SK-N-SH (cell line): ENCODE measurements around the gene SPRYD3. TPM values are rescaled to one million over a fixed set of nuclear protein-coding genes. Genes with fewer than 3 reads are reported as not detected.
A peak's percentile ranks its signal among the peaks of the same experiment; 100 is the strongest.

Source experiments
- CTCF ChIA-PET: fragments of 300-600, 350-600 bp; formaldehyde crosslinking; extraction: SDS; loops from one replicate; lab custom pipeline; 2021; lab: Yijun Ruan, JAX
- POLR2A ChIA-PET: fragments of 350-600 bp; sonication (Branson Sonifier 250); formaldehyde crosslinking; extraction: SDS; loops from one replicate; lab custom pipeline; 2020; ENCODE audit warnings: antibody characterized with exemption, inconsistent platforms; lab: Yijun Ruan, JAX
- DNase-seq: peaks from one replicate; pipeline ENCODE4 v3.0.0; 2012
- H2AFZ ChIP-seq: fragments of 200-600 bp; sonication (generic); 2 replicates; pipeline ENCODE4 v1.8.1; 2016; ENCODE audit warnings: antibody characterized with exemption, mild to moderate bottlenecking, low read depth
- H3F3A ChIP-seq: fragments of 200-600 bp; sonication (generic); replicated peaks from 2 replicates; pipeline ENCODE3; 2016; ENCODE audit warnings: antibody characterized with exemption, mild to moderate bottlenecking; ENCODE audit not compliant: insufficient read depth
- H3K27ac ChIP-seq, 2 experiments: fragments of 200-500 bp in 1 of 2; fragments of 200-600 bp in 1 of 2; sonication (Bioruptor generic) in 1 of 2; sonication (generic), shearing (Covaris generic) in 1 of 2; 2 replicates each; pipeline versions ENCODE4 v1.5.1 to v1.6.1; 2014 to 2016; ENCODE audit warnings: low read depth in 2 of 2, inconsistent platforms in 1 of 2, low read length in 1 of 2, mild to moderate bottlenecking in 1 of 2, mixed read lengths in 1 of 2
- H3K27me3 ChIP-seq: fragments of 200-600 bp; sonication (generic), shearing (Covaris generic); 2 replicates; pipeline ENCODE4 v1.6.1; 2016; ENCODE audit warnings: mixed run types; ENCODE audit not compliant: insufficient read depth
- H3K36me3 ChIP-seq, 2 experiments: fragments of 200-500 bp in 1 of 2; fragments of 200-600 bp in 1 of 2; sonication (Bioruptor generic) in 1 of 2; sonication (generic) in 1 of 2; replicated peaks in 1 of 2; 2 replicates each; pipeline versions ENCODE3 to v1.5.1; 2014 to 2016; ENCODE audit warnings: low read length in 1 of 2, mild to moderate bottlenecking in 1 of 2; ENCODE audit not compliant: insufficient read depth in 2 of 2, control insufficient read depth in 1 of 2
- H3K4me1 ChIP-seq, 2 experiments: fragments of 200-500 bp in 1 of 2; fragments of 200-600 bp in 1 of 2; sonication (Bioruptor generic) in 1 of 2; sonication (generic), shearing (Covaris generic) in 1 of 2; 2 replicates each; pipeline versions ENCODE4 v1.5.1 to v1.6.1; 2014 to 2016; ENCODE audit warnings: low read depth in 1 of 2, low read length in 1 of 2, mixed run types in 1 of 2; ENCODE audit not compliant: insufficient read depth in 2 of 2, control insufficient read depth in 1 of 2
- H3K4me2 ChIP-seq: fragments of 200-600 bp; sonication (generic), shearing (Covaris generic); 2 replicates; pipeline ENCODE4 v1.6.1; 2017; ENCODE audit warnings: mixed run types
- H3K4me3 ChIP-seq, 2 experiments: fragments of 200-500 bp in 1 of 2; fragments of 200-600 bp in 1 of 2; sonication (Bioruptor generic) in 1 of 2; sonication (generic), shearing (Covaris generic) in 1 of 2; 2 replicates each; pipeline versions ENCODE4 v1.5.1 to v1.8.1; 2014 to 2016; ENCODE audit warnings: low read depth in 2 of 2, inconsistent platforms in 1 of 2, low read length in 1 of 2, mild to moderate bottlenecking in 1 of 2, mixed read lengths in 1 of 2, moderate library complexity in 1 of 2
- H3K79me2 ChIP-seq: fragments of 200-600 bp; sonication (generic); 2 replicates; pipeline ENCODE4 v1.8.1; 2017; ENCODE audit warnings: mild to moderate bottlenecking; ENCODE audit not compliant: insufficient read depth
- H3K9ac ChIP-seq: fragments of 200-600 bp; sonication (generic); 2 replicates; pipeline ENCODE4 v1.6.1; 2017; ENCODE audit warnings: mixed run types
- H3K9me2 ChIP-seq: fragments of 200-600 bp; sonication (generic); 2 replicates; pipeline ENCODE4 v1.6.1; 2017; ENCODE audit warnings: mixed run types
- H3K9me3 ChIP-seq: fragments of 200-600 bp; sonication (generic); 2 replicates; pipeline ENCODE4 v1.6.1; 2017; ENCODE audit warnings: mixed run types, mild to moderate bottlenecking, moderate library complexity
- H4K20me1 ChIP-seq: fragments of 200-600 bp; sonication (generic); 2 replicates; pipeline ENCODE4 v1.6.1; 2017; ENCODE audit warnings: mild to moderate bottlenecking, mixed run types; ENCODE audit not compliant: insufficient read depth
- CHD2 ChIP-seq: fragments of 150-350 bp; IDR thresholded peaks from 2 replicates; pipeline ENCODE4 v1.6.1; 2018; ENCODE audit warnings: low read length; ENCODE audit not compliant: partially characterized antibody
- EP300 ChIP-seq, 2 experiments: IDR thresholded peaks; 2 replicates each; pipeline versions ENCODE4 v1.4.0 to v1.6.1; 2012; ENCODE audit warnings: borderline replicate concordance in 1 of 2, low read depth in 1 of 2, low read length in 1 of 2
- GABPA ChIP-seq: IDR thresholded peaks from 2 replicates; pipeline ENCODE4 v1.4.0; 2012; ENCODE audit warnings: low read depth, mild to moderate bottlenecking
- GATA2 ChIP-seq: sonication (generic); formaldehyde crosslinking; IDR thresholded peaks from 2 replicates; pipeline ENCODE4 v1.5.0; 2020; ENCODE audit warnings: mild to moderate bottlenecking, missing genetic modification reagents
- RAD21 ChIP-seq: IDR thresholded peaks from 2 replicates; pipeline ENCODE4 v1.6.1; 2012; ENCODE audit warnings: mild to moderate bottlenecking, low read length
- RFX5 ChIP-seq: IDR thresholded peaks from 2 replicates; pipeline ENCODE4 v1.6.1; 2012; ENCODE audit warnings: mild to moderate bottlenecking, improper control_type of control experiment, low read length
- TAF1 ChIP-seq: IDR thresholded peaks from 2 replicates; pipeline ENCODE4 v1.6.1; 2012; ENCODE audit warnings: low read depth, mild to moderate bottlenecking, low read length, moderate library complexity, borderline replicate concordance
- TCF12 ChIP-seq: IDR thresholded peaks from 2 replicates; pipeline ENCODE4 v1.4.0; 2012
- TEAD4 ChIP-seq: IDR thresholded peaks from 2 replicates; pipeline ENCODE4 v1.4.0; 2012; ENCODE audit warnings: mild to moderate bottlenecking, borderline replicate concordance; ENCODE audit not compliant: insufficient read depth
- WGBS: methylation state at CpG from one replicate; pipeline ENCODE4 v1.1.6; 2017; ENCODE audit warnings: low lambda C conversion rate; 5-methylcytosine and 5-hydroxymethylcytosine counted together
- polyA plus RNA-seq, 3 experiments: library from polyadenylated mRNA; depleted of rRNA; stranded (reverse); fragments of >200 nt; gene quantifications; 2 replicates each; pipeline ENCODE4 v1.2.3, GENCODE V29; 2012
- TF ChIP-seq, protein P1 (sequence below): fragments of 150-350 bp; IDR thresholded peaks from 2 replicates; pipeline ENCODE4 v1.6.1; 2017; ENCODE audit warnings: antibody characterized with exemption, low read length, low read depth, borderline replicate concordance
- TF ChIP-seq, protein P2 (sequence below): IDR thresholded peaks from 2 replicates; pipeline ENCODE4 v1.6.1; 2012; ENCODE audit warnings: mild to moderate bottlenecking, low read depth, low read length, moderate library complexity
- TF ChIP-seq, protein P3 (sequence below): IDR thresholded peaks from 2 replicates; pipeline ENCODE4 v1.4.0; 2012; ENCODE audit warnings: low read depth, borderline replicate concordance
- TF ChIP-seq, protein P4 (sequence below): IDR thresholded peaks from 2 replicates; pipeline ENCODE4; 2012

The SPRYD3 gene
- polyA plus RNA-seq, 1 of the 3 experiments (the other 2 are of a cell fraction), result 20.3 TPM

DNA sequence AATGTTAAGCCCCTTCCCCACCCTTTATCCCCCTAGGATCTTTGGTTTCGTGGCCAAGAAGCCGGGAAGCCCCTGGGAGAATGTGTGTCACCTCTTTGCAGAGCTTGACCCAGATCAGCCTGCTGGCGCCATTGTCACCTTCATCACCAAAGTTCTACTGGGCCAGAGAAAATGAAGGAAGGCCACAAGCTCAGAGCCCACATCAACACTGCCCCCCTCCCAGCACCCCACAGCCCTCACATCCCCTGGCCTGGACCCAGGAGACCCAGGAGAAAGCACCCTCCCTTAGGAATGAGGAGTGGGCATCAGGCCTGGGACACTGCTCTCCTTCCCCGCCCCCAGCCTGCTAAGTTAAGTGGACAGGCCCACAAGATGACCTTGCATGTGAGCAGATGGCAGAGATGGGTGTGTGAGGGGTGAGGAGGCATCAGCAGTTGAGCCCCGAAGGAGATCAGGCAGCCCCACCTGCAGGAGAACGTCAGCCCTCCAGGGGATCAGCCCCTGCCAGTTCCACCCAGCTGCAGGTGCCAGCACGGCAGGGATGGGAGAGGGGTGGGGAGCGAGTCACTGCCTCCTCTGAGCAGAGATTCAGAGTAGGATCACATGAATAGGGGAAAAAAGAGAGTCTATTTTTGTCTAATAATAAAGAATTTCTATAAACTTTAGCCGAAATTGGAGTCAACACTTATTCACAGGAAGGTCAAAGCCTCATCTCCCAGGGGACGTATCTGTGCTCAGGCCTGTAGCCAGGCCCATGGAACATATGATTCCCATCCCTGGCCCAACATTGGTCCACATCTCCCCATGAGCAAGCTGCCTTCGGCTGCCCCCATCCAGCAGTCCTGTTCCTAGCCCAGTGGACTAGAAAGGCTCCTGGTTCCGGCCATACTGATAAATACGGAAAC is 15.2 kb downstream of the SPRYD3 start:
- Histone ChIP-seq H3K9me3 (no peaks in the 10 kb centered on the region), H3K4me2 (no peak overlapping the region), H4K20me1 (no peaks in the 10 kb centered on the region), H3K4me3 (no peak overlapping the region), H2AFZ (no peak overlapping the region), H3K9me2 (no peaks in the 10 kb centered on the region), H3K4me1 (peaks cover 17 to 22% of the 10 kb centered on the region in 2 experiments; a peak in 3 of 4 replicates), H3F3A (peaks cover 36% of the 10 kb centered on the region), H3K9ac (no peak overlapping the region), H3K36me3 (peaks cover 16 to 38% of the 10 kb centered on the region in 2 experiments), H3K27me3 (no peaks in the 10 kb centered on the region), H3K27ac (peak overlapping the region in 1 of 2 experiments; percentile 66; a peak in 2 of 4 replicates), H3K79me2 (no peaks in the 10 kb centered on the region)
- CTCF ChIA-PET, result interaction anchor here (0.8 to 14.5 kb wide), 8 partner anchors 9 to 150 kb away, joined by 3 to 385 read pairs (median 70); partner anchors contain the start of genes IGFBP6, SOAT2, SPRYD3 and TNS2
- 68% methylated on average over 10 of the region's 13 CpGs for WGBS
- peak; percentile 24; the same call in 1 of the 2 replicates for TF ChIP-seq TCF12
- TF ChIP-seq, protein P1, sequence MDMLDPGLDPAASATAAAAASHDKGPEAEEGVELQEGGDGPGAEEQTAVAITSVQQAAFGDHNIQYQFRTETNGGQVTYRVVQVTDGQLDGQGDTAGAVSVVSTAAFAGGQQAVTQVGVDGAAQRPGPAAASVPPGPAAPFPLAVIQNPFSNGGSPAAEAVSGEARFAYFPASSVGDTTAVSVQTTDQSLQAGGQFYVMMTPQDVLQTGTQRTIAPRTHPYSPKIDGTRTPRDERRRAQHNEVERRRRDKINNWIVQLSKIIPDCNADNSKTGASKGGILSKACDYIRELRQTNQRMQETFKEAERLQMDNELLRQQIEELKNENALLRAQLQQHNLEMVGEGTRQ, result no peak
- TF ChIP-seq, protein P2, sequence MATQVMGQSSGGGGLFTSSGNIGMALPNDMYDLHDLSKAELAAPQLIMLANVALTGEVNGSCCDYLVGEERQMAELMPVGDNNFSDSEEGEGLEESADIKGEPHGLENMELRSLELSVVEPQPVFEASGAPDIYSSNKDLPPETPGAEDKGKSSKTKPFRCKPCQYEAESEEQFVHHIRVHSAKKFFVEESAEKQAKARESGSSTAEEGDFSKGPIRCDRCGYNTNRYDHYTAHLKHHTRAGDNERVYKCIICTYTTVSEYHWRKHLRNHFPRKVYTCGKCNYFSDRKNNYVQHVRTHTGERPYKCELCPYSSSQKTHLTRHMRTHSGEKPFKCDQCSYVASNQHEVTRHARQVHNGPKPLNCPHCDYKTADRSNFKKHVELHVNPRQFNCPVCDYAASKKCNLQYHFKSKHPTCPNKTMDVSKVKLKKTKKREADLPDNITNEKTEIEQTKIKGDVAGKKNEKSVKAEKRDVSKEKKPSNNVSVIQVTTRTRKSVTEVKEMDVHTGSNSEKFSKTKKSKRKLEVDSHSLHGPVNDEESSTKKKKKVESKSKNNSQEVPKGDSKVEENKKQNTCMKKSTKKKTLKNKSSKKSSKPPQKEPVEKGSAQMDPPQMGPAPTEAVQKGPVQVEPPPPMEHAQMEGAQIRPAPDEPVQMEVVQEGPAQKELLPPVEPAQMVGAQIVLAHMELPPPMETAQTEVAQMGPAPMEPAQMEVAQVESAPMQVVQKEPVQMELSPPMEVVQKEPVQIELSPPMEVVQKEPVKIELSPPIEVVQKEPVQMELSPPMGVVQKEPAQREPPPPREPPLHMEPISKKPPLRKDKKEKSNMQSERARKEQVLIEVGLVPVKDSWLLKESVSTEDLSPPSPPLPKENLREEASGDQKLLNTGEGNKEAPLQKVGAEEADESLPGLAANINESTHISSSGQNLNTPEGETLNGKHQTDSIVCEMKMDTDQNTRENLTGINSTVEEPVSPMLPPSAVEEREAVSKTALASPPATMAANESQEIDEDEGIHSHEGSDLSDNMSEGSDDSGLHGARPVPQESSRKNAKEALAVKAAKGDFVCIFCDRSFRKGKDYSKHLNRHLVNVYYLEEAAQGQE, result no peak
- POLR2A ChIA-PET, result interaction anchor here (0.8 to 1.0 kb wide), 2 partner anchors 15 to 35 kb away, joined by 3 read pairs; partner anchors contain the start of gene SPRYD3
- DNase-seq, result no peak

DNA sequence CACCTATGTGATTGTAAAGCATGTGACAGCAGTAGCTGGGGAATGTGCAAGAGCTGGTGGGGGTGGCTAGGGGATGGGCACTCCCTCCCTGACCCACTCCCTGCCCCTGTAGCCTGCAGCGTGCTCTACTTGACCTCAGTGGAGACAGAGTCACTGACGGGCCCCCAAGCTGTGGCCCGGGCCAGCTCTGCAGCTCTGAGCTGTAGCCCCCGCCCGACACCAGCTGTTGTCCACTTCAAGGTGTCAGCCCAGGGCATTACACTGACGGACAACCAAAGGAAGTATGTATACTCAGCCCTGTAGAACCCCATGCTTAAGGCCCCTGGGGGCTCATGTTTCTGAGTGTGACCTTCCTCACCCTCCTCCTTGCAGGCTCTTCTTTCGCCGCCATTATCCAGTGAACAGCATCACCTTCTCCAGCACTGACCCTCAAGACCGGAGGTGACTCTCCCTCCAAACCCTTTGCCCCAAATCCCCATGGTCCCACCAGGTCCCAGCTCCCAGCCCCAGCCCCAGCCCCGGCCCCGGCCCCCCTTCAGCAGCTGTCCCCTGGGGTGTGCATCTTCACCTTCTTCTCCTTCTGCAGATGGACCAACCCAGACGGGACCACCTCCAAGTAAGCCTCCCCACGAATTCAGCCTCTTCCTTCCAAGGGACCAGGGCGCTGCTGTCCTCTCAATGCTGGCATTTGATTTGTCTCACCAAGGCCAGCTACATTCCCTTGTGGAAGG is 16.0 kb downstream of the SPRYD3 start:
- peaks cover 36% of the 10 kb centered on the region for H3F3A ChIP-seq
- no peaks in the 10 kb centered on the region for H4K20me1 ChIP-seq
- POLR2A ChIA-PET, result interaction anchor here (1.0 kb wide), 1 partner anchor 16 kb away, joined by 3 read pairs; the partner anchor contains the start of gene SPRYD3
- no peak overlapping the region for H3K4me2 ChIP-seq
- CTCF ChIA-PET, result interaction anchor here (0.8 to 14.5 kb wide), 7 partner anchors 10 to 226 kb away, joined by 3 to 385 read pairs (median 96); partner anchors contain the start of genes IGFBP6, SOAT2, SPRYD3 and TNS2
- H3K9ac ChIP-seq, result no peak overlapping the region
- DNase-seq, result peak; percentile 6
- H3K4me3 ChIP-seq, result no peak overlapping the region
- H3K27ac ChIP-seq, result peak overlapping the region in 1 of 2 experiments; percentile 66; a peak in 1 of 4 replicates
- H3K27me3 ChIP-seq, result no peaks in the 10 kb centered on the region
- H3K36me3 ChIP-seq, result peaks cover 16 to 38% of the 10 kb centered on the region in 2 experiments
- peaks cover 17 to 22% of the 10 kb centered on the region in 2 experiments; a peak in 3 of 4 replicates for H3K4me1 ChIP-seq
- H2AFZ ChIP-seq, result no peak overlapping the region
- WGBS, result 93% methylated on average over 13 of the region's 14 CpGs
- no peaks in the 10 kb centered on the region for H3K9me2 ChIP-seq
- no peaks in the 10 kb centered on the region for H3K9me3 ChIP-seq
- no peaks in the 10 kb centered on the region for H3K79me2 ChIP-seq
- TF ChIP-seq GATA2, result no peak
- no peak for TF ChIP-seq GABPA
- no peak for TF ChIP-seq TAF1
- TF ChIP-seq EP300 (IDR thresholded peaks at IDR 0.05; ENCODE audit: borderline replicate concordance in 1 of 2, low read depth in 1 of 2, low read length in 1 of 2), result no peak
- TF ChIP-seq RFX5, result no peak
- TF ChIP-seq, protein P3, sequence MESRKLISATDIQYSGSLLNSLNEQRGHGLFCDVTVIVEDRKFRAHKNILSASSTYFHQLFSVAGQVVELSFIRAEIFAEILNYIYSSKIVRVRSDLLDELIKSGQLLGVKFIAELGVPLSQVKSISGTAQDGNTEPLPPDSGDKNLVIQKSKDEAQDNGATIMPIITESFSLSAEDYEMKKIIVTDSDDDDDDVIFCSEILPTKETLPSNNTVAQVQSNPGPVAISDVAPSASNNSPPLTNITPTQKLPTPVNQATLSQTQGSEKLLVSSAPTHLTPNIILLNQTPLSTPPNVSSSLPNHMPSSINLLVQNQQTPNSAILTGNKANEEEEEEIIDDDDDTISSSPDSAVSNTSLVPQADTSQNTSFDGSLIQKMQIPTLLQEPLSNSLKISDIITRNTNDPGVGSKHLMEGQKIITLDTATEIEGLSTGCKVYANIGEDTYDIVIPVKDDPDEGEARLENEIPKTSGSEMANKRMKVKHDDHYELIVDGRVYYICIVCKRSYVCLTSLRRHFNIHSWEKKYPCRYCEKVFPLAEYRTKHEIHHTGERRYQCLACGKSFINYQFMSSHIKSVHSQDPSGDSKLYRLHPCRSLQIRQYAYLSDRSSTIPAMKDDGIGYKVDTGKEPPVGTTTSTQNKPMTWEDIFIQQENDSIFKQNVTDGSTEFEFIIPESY, result no peak
- TF ChIP-seq, protein P4, sequence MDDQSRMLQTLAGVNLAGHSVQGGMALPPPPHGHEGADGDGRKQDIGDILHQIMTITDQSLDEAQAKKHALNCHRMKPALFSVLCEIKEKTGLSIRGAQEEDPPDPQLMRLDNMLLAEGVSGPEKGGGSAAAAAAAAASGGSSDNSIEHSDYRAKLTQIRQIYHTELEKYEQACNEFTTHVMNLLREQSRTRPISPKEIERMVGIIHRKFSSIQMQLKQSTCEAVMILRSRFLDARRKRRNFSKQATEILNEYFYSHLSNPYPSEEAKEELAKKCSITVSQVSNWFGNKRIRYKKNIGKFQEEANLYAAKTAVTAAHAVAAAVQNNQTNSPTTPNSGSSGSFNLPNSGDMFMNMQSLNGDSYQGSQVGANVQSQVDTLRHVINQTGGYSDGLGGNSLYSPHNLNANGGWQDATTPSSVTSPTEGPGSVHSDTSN, result no peak
- TF ChIP-seq TEAD4, result no peak
- no peak for TF ChIP-seq RAD21
- no peak for TF ChIP-seq CHD2
